ENCODE data around the gene WDR26.

WDR26 gene

DNA sequence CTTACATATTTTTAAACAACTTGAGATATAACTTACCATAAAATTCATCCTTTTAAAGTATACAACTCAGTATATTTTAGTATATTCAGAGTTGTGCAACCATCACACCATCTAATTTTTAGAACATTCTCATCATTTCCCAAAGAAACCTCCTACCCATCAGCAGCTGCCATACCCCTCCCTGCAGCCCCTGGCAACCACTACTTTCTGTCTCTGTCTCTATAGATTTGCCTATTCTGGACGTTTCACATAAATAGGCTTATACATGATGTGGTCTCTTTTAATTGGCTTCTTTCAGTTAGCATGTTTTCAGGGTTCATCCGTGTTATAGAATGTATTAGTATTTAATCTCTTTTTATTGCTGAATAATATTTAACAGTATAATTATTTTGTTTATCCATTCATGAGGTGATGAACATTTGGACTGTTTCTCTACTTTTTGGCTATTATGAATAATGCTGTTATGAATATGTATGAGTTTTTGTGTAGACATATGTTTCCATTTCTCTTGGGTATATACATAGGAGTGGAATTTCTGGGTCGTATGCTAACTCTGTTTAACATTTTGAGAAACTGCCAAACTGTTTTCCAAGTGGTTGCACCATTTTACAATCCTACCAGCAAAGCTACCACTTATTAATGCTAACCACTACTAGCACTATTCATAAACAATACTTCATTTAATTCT is 29.5 kb downstream of the WDR26 start:
- no peak overlapping the region for H3K9ac ChIP-seq (ENCODE audit: low read depth in 1 of 2, low read length in 2 of 2)
- H3K27ac ChIP-seq (ENCODE audit: low read depth, low read length): no peak overlapping the region
- H3K4me1 ChIP-seq (ENCODE audit: control insufficient read depth in 1 of 2, insufficient read depth in 2 of 2, low read length in 2 of 2): peaks cover 0 to 5% of the 10 kb centered on the region in 2 donors
- H3K4me3 ChIP-seq (ENCODE audit: low read depth in 1 of 2, low read length in 2 of 2): no peak overlapping the region
- H3K9me3 ChIP-seq (ENCODE audit: control insufficient read depth in 1 of 2, low read length in 2 of 2): no peaks in the 10 kb centered on the region
- no peaks in the 10 kb centered on the region for H3K27me3 ChIP-seq (ENCODE audit: control insufficient read depth in 1 of 2, insufficient read depth in 2 of 2, low read length in 2 of 2)
- H3K36me3 ChIP-seq (ENCODE audit: control insufficient read depth in 1 of 2, insufficient read depth in 2 of 2, low read length in 2 of 2): peaks cover 7 to 71% of the 10 kb centered on the region in 2 donors

DNA sequence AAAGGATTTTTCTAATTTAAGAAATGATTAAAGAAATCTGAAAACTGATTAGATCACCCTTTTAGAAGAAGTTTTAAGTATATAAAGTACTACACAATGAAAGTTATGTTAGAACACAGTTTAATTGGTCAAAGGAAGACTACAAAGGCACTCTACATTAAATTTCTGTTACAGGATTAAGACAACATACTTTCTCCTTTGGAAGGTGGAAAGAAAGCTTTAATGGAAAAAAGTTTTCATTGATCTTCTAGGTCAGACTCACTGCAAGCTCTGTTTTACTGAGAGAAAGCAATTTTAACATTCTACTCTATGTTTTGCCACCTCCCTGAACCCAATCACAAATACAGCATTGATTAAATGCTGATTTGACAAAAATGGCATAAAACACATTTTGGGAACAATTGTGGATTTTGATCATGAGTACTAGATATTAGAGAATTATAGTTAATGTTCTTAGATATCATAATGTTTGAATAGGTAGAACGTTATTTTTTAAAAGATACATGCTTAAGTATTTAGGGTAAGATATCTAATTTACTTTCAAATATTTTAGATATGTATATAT is 32.0 kb downstream of the WDR26 start:
- no peak overlapping the region for H3K4me3 ChIP-seq (ENCODE audit: low read depth in 1 of 2, low read length in 2 of 2)
- no peaks in the 10 kb centered on the region for H3K27me3 ChIP-seq (ENCODE audit: control insufficient read depth in 1 of 2, insufficient read depth in 2 of 2, low read length in 2 of 2)
- H3K9ac ChIP-seq (ENCODE audit: low read depth in 1 of 2, low read length in 2 of 2): no peak overlapping the region
- H3K36me3 ChIP-seq (ENCODE audit: control insufficient read depth in 1 of 2, insufficient read depth in 2 of 2, low read length in 2 of 2): peaks cover 22 to 77% of the 10 kb centered on the region in 2 donors
- H3K4me1 ChIP-seq (ENCODE audit: control insufficient read depth in 1 of 2, insufficient read depth in 2 of 2, low read length in 2 of 2): peaks cover 0 to 5% of the 10 kb centered on the region in 2 donors
- no peaks in the 10 kb centered on the region for H3K9me3 ChIP-seq (ENCODE audit: control insufficient read depth in 1 of 2, low read length in 2 of 2)
- no peak overlapping the region for H3K27ac ChIP-seq (ENCODE audit: low read depth, low read length)

DNA sequence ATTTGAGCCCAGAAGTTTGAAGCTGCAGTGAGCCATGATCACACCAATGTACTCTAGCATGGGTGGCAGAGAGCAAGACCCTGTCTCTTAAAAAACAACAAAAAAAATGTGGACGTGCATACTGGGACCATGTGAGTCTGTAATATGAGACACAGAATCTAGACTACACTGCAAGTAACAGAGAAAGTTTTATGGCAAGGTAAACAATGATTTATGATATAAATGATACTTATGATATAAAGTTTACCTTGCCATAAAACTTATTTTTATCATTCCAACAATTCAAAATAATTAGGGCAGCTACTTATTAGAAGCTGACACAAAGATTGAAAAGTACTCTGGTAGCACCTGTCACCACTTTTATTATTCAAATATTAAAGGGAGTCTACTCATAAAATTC is 34.7 kb downstream of the WDR26 start:
- Histone ChIP-seq H3K36me3 (ENCODE audit: control insufficient read depth in 1 of 2, insufficient read depth in 2 of 2, low read length in 2 of 2) (peaks cover 19 to 80% of the 10 kb centered on the region in 2 donors), H3K4me3 (ENCODE audit: low read depth in 1 of 2, low read length in 2 of 2) (no peak overlapping the region), H3K27ac (ENCODE audit: low read depth, low read length) (no peak overlapping the region), H3K9me3 (ENCODE audit: control insufficient read depth in 1 of 2, low read length in 2 of 2) (no peaks in the 10 kb centered on the region), H3K4me1 (ENCODE audit: control insufficient read depth in 1 of 2, insufficient read depth in 2 of 2, low read length in 2 of 2) (peaks cover 0 to 5% of the 10 kb centered on the region in 2 donors), H3K27me3 (ENCODE audit: control insufficient read depth in 1 of 2, insufficient read depth in 2 of 2, low read length in 2 of 2) (no peaks in the 10 kb centered on the region), H3K9ac (ENCODE audit: low read depth in 1 of 2, low read length in 2 of 2) (no peak overlapping the region)

DNA sequence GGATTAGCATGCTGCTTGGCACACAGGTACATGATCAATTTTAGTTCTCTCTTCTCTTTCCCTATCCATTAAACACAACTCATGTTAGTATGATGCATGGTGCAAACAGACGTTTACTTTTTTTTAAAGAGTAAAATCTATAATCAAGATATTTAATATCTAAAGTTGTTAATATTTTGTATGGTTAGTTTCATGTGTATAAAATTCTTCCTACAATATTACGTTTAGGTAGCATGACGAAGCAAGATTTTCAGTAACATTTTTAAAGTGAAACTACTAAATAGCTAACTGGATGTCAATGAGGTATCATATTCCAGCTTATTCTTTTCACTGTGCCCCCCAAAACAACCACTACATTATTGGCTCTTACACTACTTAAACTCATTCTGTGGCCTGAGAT is 41.3 kb downstream of the WDR26 start:
- H3K4me1 ChIP-seq (ENCODE audit: control insufficient read depth in 1 of 2, insufficient read depth in 2 of 2, low read length in 2 of 2): no peaks in the 10 kb centered on the region
- H3K9me3 ChIP-seq (ENCODE audit: control insufficient read depth in 1 of 2, low read length in 2 of 2): no peaks in the 10 kb centered on the region
- no peaks in the 10 kb centered on the region for H3K27me3 ChIP-seq (ENCODE audit: control insufficient read depth in 1 of 2, insufficient read depth in 2 of 2, low read length in 2 of 2)
- no peak overlapping the region for H3K27ac ChIP-seq (ENCODE audit: low read depth, low read length)
- no peak overlapping the region for H3K9ac ChIP-seq (ENCODE audit: low read depth in 1 of 2, low read length in 2 of 2)
- H3K36me3 ChIP-seq (ENCODE audit: control insufficient read depth in 1 of 2, insufficient read depth in 2 of 2, low read length in 2 of 2): peaks cover 33 to 86% of the 10 kb centered on the region in 2 donors
- H3K4me3 ChIP-seq (ENCODE audit: low read depth in 1 of 2, low read length in 2 of 2): no peak overlapping the region

DNA sequence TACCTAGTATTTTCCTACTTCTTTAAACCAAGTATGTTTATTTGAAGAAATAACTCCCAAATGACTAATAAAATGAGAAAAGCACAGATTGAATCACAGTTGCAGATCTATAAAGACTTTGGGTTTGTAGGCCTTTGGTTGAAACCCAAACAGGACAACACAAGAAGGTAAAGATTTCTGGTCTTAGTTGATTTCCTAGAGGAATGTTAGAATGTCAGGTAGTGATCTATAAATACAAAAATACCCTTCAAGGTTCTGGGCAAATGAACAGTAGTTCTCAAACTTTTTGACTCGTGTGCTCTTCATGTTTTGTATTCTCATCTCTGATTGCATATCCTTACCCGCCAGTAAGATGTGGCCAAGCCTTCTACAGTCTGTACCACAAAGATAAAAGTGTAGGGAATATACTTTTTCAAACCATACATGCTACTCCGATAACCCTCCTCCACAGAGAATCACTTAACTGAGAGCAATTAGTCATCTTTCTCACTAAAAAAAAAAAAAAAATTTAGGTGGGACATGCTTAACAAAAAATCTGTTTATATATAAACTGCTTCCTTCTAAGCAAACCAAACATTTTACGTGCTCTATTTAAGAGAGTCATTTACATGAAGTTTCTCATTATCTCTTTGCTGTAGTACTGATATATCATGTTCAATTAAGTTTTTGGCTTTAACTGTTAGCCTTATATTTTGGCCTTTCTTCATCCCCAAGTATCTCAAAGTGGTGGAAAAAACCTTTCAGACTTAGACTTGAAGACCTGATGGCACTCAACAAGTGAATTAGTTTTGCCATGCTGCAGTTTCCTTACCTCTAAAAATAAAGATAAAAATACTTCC is 42.0 kb downstream of the WDR26 start:
- Histone ChIP-seq H3K27ac (ENCODE audit: low read depth, low read length) (no peak overlapping the region), H3K36me3 (ENCODE audit: control insufficient read depth in 1 of 2, insufficient read depth in 2 of 2, low read length in 2 of 2) (peaks cover 29 to 86% of the 10 kb centered on the region in 2 donors), H3K27me3 (ENCODE audit: control insufficient read depth in 1 of 2, insufficient read depth in 2 of 2, low read length in 2 of 2) (no peaks in the 10 kb centered on the region), H3K9me3 (ENCODE audit: control insufficient read depth in 1 of 2, low read length in 2 of 2) (no peaks in the 10 kb centered on the region), H3K4me3 (ENCODE audit: low read depth in 1 of 2, low read length in 2 of 2) (no peak overlapping the region), H3K9ac (ENCODE audit: low read depth in 1 of 2, low read length in 2 of 2) (no peak overlapping the region), H3K4me1 (ENCODE audit: control insufficient read depth in 1 of 2, insufficient read depth in 2 of 2, low read length in 2 of 2) (no peaks in the 10 kb centered on the region)

DNA sequence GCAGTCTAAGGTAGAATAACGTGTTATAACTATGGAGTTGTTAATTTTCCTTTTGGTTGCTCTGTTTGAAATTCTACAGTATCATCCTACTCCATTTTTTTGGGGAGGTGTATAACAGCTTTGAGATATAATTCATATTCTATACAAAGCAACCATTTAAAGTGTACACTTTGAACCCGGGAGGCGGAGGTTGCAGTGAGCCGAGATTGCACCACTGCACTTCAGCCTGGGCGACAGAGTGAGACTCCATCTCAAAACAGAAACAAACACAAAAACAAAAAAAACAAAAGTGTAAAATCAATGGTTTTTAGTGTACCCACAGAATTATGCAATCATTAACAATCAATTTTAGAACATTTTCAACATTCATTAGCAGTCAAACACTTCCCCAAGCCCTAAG is 44.1 kb downstream of the WDR26 start:
- H3K9me3 ChIP-seq (ENCODE audit: control insufficient read depth in 1 of 2, low read length in 2 of 2): no peaks in the 10 kb centered on the region
- H3K4me1 ChIP-seq (ENCODE audit: control insufficient read depth in 1 of 2, insufficient read depth in 2 of 2, low read length in 2 of 2): no peaks in the 10 kb centered on the region
- H3K27ac ChIP-seq (ENCODE audit: low read depth, low read length): no peak overlapping the region
- no peak overlapping the region for H3K9ac ChIP-seq (ENCODE audit: low read depth in 1 of 2, low read length in 2 of 2)
- H3K4me3 ChIP-seq (ENCODE audit: low read depth in 1 of 2, low read length in 2 of 2): no peak overlapping the region
- H3K27me3 ChIP-seq (ENCODE audit: control insufficient read depth in 1 of 2, insufficient read depth in 2 of 2, low read length in 2 of 2): no peaks in the 10 kb centered on the region
- H3K36me3 ChIP-seq (ENCODE audit: control insufficient read depth in 1 of 2, insufficient read depth in 2 of 2, low read length in 2 of 2): peaks cover 28 to 76% of the 10 kb centered on the region in 2 donors

DNA sequence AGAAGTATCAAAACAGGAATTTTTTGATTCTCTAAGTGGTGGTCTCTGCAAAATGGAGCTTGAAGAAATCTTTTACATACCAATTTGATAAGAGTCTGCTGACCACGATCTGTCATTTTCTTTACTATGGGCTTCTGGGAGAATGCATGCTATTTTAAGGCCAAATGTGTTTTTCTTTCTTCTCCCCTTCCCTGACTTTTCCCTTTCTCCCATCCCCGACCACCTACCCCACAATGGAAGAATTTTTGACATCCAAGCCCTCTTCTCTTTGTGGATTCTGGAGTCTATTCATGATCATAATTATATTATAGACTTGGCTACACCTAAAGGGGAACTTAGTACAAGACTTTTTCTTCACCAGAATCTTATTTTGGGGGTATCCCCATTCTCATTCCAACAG is 46.7 kb downstream of the WDR26 start:
- Histone ChIP-seq H3K27me3 (ENCODE audit: control insufficient read depth in 1 of 2, insufficient read depth in 2 of 2, low read length in 2 of 2) (no peaks in the 10 kb centered on the region), H3K36me3 (ENCODE audit: control insufficient read depth in 1 of 2, insufficient read depth in 2 of 2, low read length in 2 of 2) (peaks cover 19 to 52% of the 10 kb centered on the region in 2 donors), H3K9ac (ENCODE audit: low read depth in 1 of 2, low read length in 2 of 2) (no peak overlapping the region), H3K4me3 (ENCODE audit: low read depth in 1 of 2, low read length in 2 of 2) (no peak overlapping the region), H3K27ac (ENCODE audit: low read depth, low read length) (no peak overlapping the region), H3K4me1 (ENCODE audit: control insufficient read depth in 1 of 2, insufficient read depth in 2 of 2, low read length in 2 of 2) (no peaks in the 10 kb centered on the region), H3K9me3 (ENCODE audit: control insufficient read depth in 1 of 2, low read length in 2 of 2) (no peaks in the 10 kb centered on the region)

DNA sequence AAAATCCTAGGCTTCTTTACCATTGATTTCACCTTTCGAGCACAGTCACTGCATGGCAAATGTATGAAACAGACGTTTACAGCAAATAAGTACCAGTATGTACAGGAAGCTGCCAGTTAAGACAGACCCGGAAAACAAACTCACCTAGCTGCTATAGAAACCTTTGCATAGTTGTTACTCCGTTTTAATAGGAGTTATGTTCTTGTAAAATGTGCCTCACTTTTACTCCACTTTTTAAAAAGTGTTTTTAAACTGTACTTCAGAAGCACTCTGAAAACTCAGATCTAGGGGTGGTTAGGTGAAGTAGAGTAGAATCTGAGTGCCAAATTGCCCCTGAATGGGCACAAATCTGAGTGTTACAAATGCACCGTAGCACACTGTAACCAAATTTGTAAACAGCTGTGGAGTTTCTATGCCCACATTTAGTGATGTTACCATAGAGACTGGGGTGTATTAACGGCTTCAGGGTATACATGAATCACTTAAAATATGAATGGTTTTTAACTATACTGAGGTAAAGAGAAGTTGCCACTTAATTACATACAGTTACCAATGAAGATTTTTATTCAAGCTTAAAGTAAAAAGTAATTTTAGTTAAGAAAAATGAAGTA is 47.2 kb downstream of the WDR26 start:
- Histone ChIP-seq H3K9ac (ENCODE audit: low read depth in 1 of 2, low read length in 2 of 2) (no peak overlapping the region), H3K4me1 (ENCODE audit: control insufficient read depth in 1 of 2, insufficient read depth in 2 of 2, low read length in 2 of 2) (no peaks in the 10 kb centered on the region), H3K27ac (ENCODE audit: low read depth, low read length) (no peak overlapping the region), H3K36me3 (ENCODE audit: control insufficient read depth in 1 of 2, insufficient read depth in 2 of 2, low read length in 2 of 2) (peaks cover 17 to 47% of the 10 kb centered on the region in 2 donors), H3K9me3 (ENCODE audit: control insufficient read depth in 1 of 2, low read length in 2 of 2) (no peaks in the 10 kb centered on the region), H3K4me3 (ENCODE audit: low read depth in 1 of 2, low read length in 2 of 2) (no peak overlapping the region), H3K27me3 (ENCODE audit: control insufficient read depth in 1 of 2, insufficient read depth in 2 of 2, low read length in 2 of 2) (no peaks in the 10 kb centered on the region)

DNA sequence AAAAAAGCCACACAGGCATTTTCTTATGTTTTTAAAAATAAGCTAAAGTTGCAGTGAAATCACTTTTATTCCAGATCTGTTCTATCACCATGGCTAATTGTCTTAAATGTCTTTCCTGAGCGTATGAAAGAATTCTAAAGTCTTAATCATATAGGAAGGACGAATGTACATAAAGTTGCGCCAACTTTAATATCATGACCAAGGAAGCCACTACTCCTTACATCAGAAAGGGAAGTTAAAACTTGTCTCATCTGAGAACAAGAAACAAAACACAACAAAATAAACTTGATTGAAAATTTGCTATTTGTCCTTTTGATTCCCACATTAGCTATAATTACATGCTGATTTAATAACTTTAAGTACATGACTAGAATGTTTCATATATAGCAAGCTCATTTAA is 51.4 kb downstream of the WDR26 start:
- no peaks in the 10 kb centered on the region for H3K9me3 ChIP-seq (ENCODE audit: control insufficient read depth in 1 of 2, low read length in 2 of 2)
- no peak overlapping the region for H3K27ac ChIP-seq (ENCODE audit: low read depth, low read length)
- peaks cover 2 to 8% of the 10 kb centered on the region in 2 donors for H3K4me1 ChIP-seq (ENCODE audit: control insufficient read depth in 1 of 2, insufficient read depth in 2 of 2, low read length in 2 of 2)
- peaks cover 21 to 27% of the 10 kb centered on the region in 2 donors for H3K36me3 ChIP-seq (ENCODE audit: control insufficient read depth in 1 of 2, insufficient read depth in 2 of 2, low read length in 2 of 2)
- no peak overlapping the region for H3K4me3 ChIP-seq (ENCODE audit: low read depth in 1 of 2, low read length in 2 of 2)
- H3K27me3 ChIP-seq (ENCODE audit: control insufficient read depth in 1 of 2, insufficient read depth in 2 of 2, low read length in 2 of 2): no peaks in the 10 kb centered on the region
- H3K9ac ChIP-seq (ENCODE audit: low read depth in 1 of 2, low read length in 2 of 2): no peak overlapping the region
